ENCODE measurements around the gene TIAM2.
A peak's percentile ranks its signal among the peaks of the same experiment; 100 is the strongest.

The TIAM2 gene

GRCh38 chr6:155141002-155141401 is 145.9 kb downstream of the TIAM2 start:
- Histone ChIP-seq H3K9me3 (ENCODE audit: low read depth, low read length) (no peaks in the 10 kb centered on the region), H3K36me3 (ENCODE audit: insufficient read depth, low read length) (no peaks in the 10 kb centered on the region), H3K4me3 (no peak overlapping the region), H3K9ac (ENCODE audit: insufficient read length) (no peak overlapping the region), H3K27ac (no peak overlapping the region)
- TF ChIP-seq EZH2 (IDR thresholded peaks at IDR 0.05), result no peak
- TF ChIP-seq POLR2AphosphoS5 (IDR thresholded peaks at IDR 0.05; ENCODE audit: borderline replicate concordance, low read depth, low read length), result no peak
- no peak for TF ChIP-seq FOXP2 (optimal IDR thresholded peaks at IDR 0.05; ENCODE audit: control extremely low read depth, extremely low read length, insufficient read depth)
- no peak for DNase-seq (ENCODE audit: low read depth, low spot score)

GRCh38 chr6:155141512-155141911 is 146.4 kb downstream of the TIAM2 start:
- TF ChIP-seq EZH2 (IDR thresholded peaks at IDR 0.05) (no peak), POLR2AphosphoS5 (IDR thresholded peaks at IDR 0.05; ENCODE audit: borderline replicate concordance, low read depth, low read length) (no peak)
- no peak overlapping the region for H3K4me3 ChIP-seq
- no peak overlapping the region for H3K27ac ChIP-seq
- H3K9me3 ChIP-seq (ENCODE audit: low read depth, low read length), result no peaks in the 10 kb centered on the region
- no peak for DNase-seq (ENCODE audit: low read depth, low spot score)
- H3K36me3 ChIP-seq (ENCODE audit: insufficient read depth, low read length), result no peaks in the 10 kb centered on the region
- H3K9ac ChIP-seq (ENCODE audit: insufficient read length), result no peak overlapping the region

GRCh38 chr6:155142168-155143028 is 147.3 kb downstream of the TIAM2 start:
- H3K4me3 ChIP-seq, result no peak overlapping the region

GRCh38 chr6:155143029-155143577 is 148.0 kb downstream of the TIAM2 start:
- no peak overlapping the region for H3K9ac ChIP-seq (ENCODE audit: insufficient read length)
- TF ChIP-seq FOXP2 (optimal IDR thresholded peaks at IDR 0.05; ENCODE audit: control extremely low read depth, extremely low read length, insufficient read depth) (no peak), EZH2 (IDR thresholded peaks at IDR 0.05) (no peak), POLR2AphosphoS5 (IDR thresholded peaks at IDR 0.05; ENCODE audit: borderline replicate concordance, low read depth, low read length) (no peak)
- no peaks in the 10 kb centered on the region for H3K9me3 ChIP-seq (ENCODE audit: low read depth, low read length)
- H3K27ac ChIP-seq, result no peak overlapping the region
- DNase-seq (ENCODE audit: low read depth, low spot score), result no peak
- H3K36me3 ChIP-seq (ENCODE audit: insufficient read depth, low read length), result no peaks in the 10 kb centered on the region
- H3K4me3 ChIP-seq, result 0 out of 2 replicates have a peak overlapping the region, but pooled peaks have one; percentile 4

More at GRCh38 chr6:155142168-155143028, 147.3 kb downstream of the TIAM2 start:
- H3K27ac ChIP-seq, result no peak overlapping the region
- no peak overlapping the region for H3K9ac ChIP-seq (ENCODE audit: insufficient read length)
- no peak for TF ChIP-seq EZH2 (IDR thresholded peaks at IDR 0.05)
- no peak for TF ChIP-seq POLR2AphosphoS5 (IDR thresholded peaks at IDR 0.05; ENCODE audit: borderline replicate concordance, low read depth, low read length)
- TF ChIP-seq FOXP2 (optimal IDR thresholded peaks at IDR 0.05; ENCODE audit: control extremely low read depth, extremely low read length, insufficient read depth), result no peak
- no peaks in the 10 kb centered on the region for H3K36me3 ChIP-seq (ENCODE audit: insufficient read depth, low read length)
- no peaks in the 10 kb centered on the region for H3K9me3 ChIP-seq (ENCODE audit: low read depth, low read length)
- no peak for DNase-seq (ENCODE audit: low read depth, low spot score)

- no peak for DNase-seq (ENCODE audit: low read depth, low spot score)
- Histone ChIP-seq H3K9me3 (ENCODE audit: low read depth, low read length) (no peaks in the 10 kb centered on the region), H3K9ac (ENCODE audit: insufficient read length) (no peak overlapping the region), H3K27ac (no peak overlapping the region), H3K36me3 (ENCODE audit: insufficient read depth, low read length) (no peaks in the 10 kb centered on the region), H3K4me3 (no peak overlapping the region)
- TF ChIP-seq EZH2 (IDR thresholded peaks at IDR 0.05) (no peak), POLR2AphosphoS5 (IDR thresholded peaks at IDR 0.05; ENCODE audit: borderline replicate concordance, low read depth, low read length) (no peak), FOXP2 (optimal IDR thresholded peaks at IDR 0.05; ENCODE audit: control extremely low read depth, extremely low read length, insufficient read depth) (no peak)
Measured at GRCh38 chr6:155143578-155144106, 148.5 kb downstream of the TIAM2 start.

DNA sequence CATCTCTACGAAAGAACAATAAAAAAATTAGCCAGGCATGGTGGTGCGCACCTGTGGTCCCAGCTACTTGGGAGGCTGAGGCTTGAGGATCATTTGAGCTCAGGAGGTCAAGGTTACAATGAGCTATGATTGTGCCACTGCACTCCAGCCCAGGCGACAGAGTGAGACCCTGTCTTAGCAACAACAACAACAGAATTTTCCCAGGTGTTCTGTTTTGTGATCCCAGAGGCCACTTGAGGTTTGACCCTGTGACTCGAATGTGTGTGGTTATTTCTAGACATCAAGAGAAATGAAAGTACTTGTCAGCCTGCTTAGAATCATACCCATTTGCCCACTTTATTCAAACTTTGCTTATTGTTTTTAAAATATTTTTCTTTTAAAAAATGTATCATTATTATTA is 151.1 kb downstream of the TIAM2 start:
- no peaks in the 10 kb centered on the region for H3K36me3 ChIP-seq (ENCODE audit: insufficient read depth, low read length)
- TF ChIP-seq EZH2 (IDR thresholded peaks at IDR 0.05), result no peak
- TF ChIP-seq FOXP2 (optimal IDR thresholded peaks at IDR 0.05; ENCODE audit: control extremely low read depth, extremely low read length, insufficient read depth), result no peak
- no peak for TF ChIP-seq POLR2AphosphoS5 (IDR thresholded peaks at IDR 0.05; ENCODE audit: borderline replicate concordance, low read depth, low read length)
- H3K9me3 ChIP-seq (ENCODE audit: low read depth, low read length), result no peaks in the 10 kb centered on the region
- H3K4me3 ChIP-seq, result no peak overlapping the region
- no peak overlapping the region for H3K9ac ChIP-seq (ENCODE audit: insufficient read length)
- H3K27ac ChIP-seq, result no peak overlapping the region
- DNase-seq (ENCODE audit: low read depth, low spot score), result no peak

- Histone ChIP-seq H3K4me3 (no peak overlapping the region), H3K9me3 (ENCODE audit: low read depth, low read length) (no peaks in the 10 kb centered on the region), H3K36me3 (ENCODE audit: insufficient read depth, low read length) (no peaks in the 10 kb centered on the region), H3K27ac (no peak overlapping the region), H3K9ac (ENCODE audit: insufficient read length) (no peak overlapping the region)
- TF ChIP-seq POLR2AphosphoS5 (IDR thresholded peaks at IDR 0.05; ENCODE audit: borderline replicate concordance, low read depth, low read length) (no peak), EZH2 (IDR thresholded peaks at IDR 0.05) (no peak), FOXP2 (optimal IDR thresholded peaks at IDR 0.05; ENCODE audit: control extremely low read depth, extremely low read length, insufficient read depth) (no peak)
- no peak for DNase-seq (ENCODE audit: low read depth, low spot score)
Measured at GRCh38 chr6:155147958-155148663, 153.0 kb downstream of the TIAM2 start.
